Measurements from ENCODE around the gene BRMS1L. TPM values are rescaled to one million over a fixed set of nuclear protein-coding genes. Genes with fewer than 3 reads are reported as not detected.

BRMS1L gene
- total and polyA plus RNA-seq, 2 of the 4 experiments (the other 2 are of a cell fraction): 1.8 to 6.2 TPM

GRCh38 chr14:35878272-35879150 lies 52.4 kb downstream of the BRMS1L start:
- Histone ChIP-seq H2BK5ac (ENCODE audit: low read depth, low read length, poor library complexity, severe bottlenecking) (peak overlapping the region; percentile 53), H3K9me1 (ENCODE audit: insufficient read depth, low read length) (no peaks in the 10 kb centered on the region), H4K5ac (ENCODE audit: low read depth, low read length) (no peak overlapping the region), H3K9ac (ENCODE audit: low read depth, low read length) (0 out of 2 replicates have a peak overlapping the region, but pooled peaks have one; percentile 11), H2AFZ (replicated peaks; ENCODE audit: low read length, poor library complexity) (peak overlapping the region; percentile 75), H2BK120ac (ENCODE audit: low read depth, low read length) (peak overlapping the region; percentile 62), H3K27me3 (ENCODE audit: control insufficient read depth, insufficient read depth, low read length) (no peaks in the 10 kb centered on the region), H3K4me1 (ENCODE audit: control insufficient read depth, insufficient read depth, low read length) (peaks cover 2% of the 10 kb centered on the region), H3K23ac (ENCODE audit: low read depth, low read length) (peak overlapping the region; percentile 4; the same call in 1 of the 2 replicates), H3K9me3 (ENCODE audit: control insufficient read depth, insufficient read depth, low read length) (no peaks in the 10 kb centered on the region), H3K4ac (ENCODE audit: low read depth, low read length) (peak overlapping the region; percentile 53; the same call in 1 of the 2 replicates), H4K20me1 (ENCODE audit: insufficient read depth, low read length) (peaks cover 7% of the 10 kb centered on the region; the same call in 1 of the 2 replicates), H3K36me3 (ENCODE audit: control insufficient read depth, insufficient read depth, low read length) (no peaks in the 10 kb centered on the region), H2AK5ac (ENCODE audit: low read depth, low read length) (no peak overlapping the region), H3K14ac (replicated peaks; ENCODE audit: low read depth, low read length) (peak overlapping the region; percentile 79; the same call in 1 of the 2 replicates), H3K4me3 (ENCODE audit: insufficient read depth, low read depth, low read length) (no peak overlapping the region), H3K27ac (ENCODE audit: insufficient read depth, low read length) (peak overlapping the region; percentile 62; the same call in 1 of the 2 replicates), H2BK15ac (ENCODE audit: low read depth, low read length) (peak overlapping the region; percentile 18; the same call in 1 of the 3 replicates), H2BK20ac (ENCODE audit: low read depth, low read length) (peak overlapping the region; percentile 83; the same call in 1 of the 2 replicates), H4K8ac (ENCODE audit: low read depth in 2 of 2, low read length in 2 of 2) (peak overlapping the region in 1 of 2 experiments; percentile 58; a peak in 2 of 4 replicates), H3K56ac (ENCODE audit: extremely low read depth, insufficient read depth, low read length) (no peak overlapping the region), H3K4me2 (ENCODE audit: low read depth, low read length) (peak overlapping the region; percentile 82), H3K18ac (ENCODE audit: low read depth, low read length) (no peak overlapping the region), H4K91ac (ENCODE audit: insufficient read depth, low read depth, low read length) (peak overlapping the region; percentile 53; the same call in 1 of the 2 replicates), H3K79me1 (ENCODE audit: low read depth in 1 of 2, low read length in 2 of 2) (no peaks in the 10 kb centered on the region), H2AK9ac (replicated peaks; ENCODE audit: low read depth, low read length, poor library complexity) (no peak overlapping the region)
- dilution Hi-C loops (cut with HindIII; ENCODE audit: low sequenced_read_pairs, unreplicated experiment): no loop called here
- BruUV-seq (replicated peaks): no TSS peak
- intact Hi-C loops (cut with micrococcal nuclease): loop anchor here (2.0 kb wide), 1 partner anchor 496 kb away; no protein-coding TSS in a partner anchor
- DNase-seq (peak; percentile 93), ATAC-seq (ENCODE audit: low read depth) (peak; percentile 93)
- WGBS, 2 experiments (ENCODE audit: extremely low coverage in 2 of 2, insufficient read length in 1 of 2): no CpG with 5 or more reads among the region's 9 CpGs
- POLR2A ChIA-PET (ENCODE audit: unreplicated experiment): interaction anchor here (0.5 to 0.6 kb wide), 2 partner anchors 377 to 494 kb away, joined by 3 to 6 read pairs; no protein-coding TSS in a partner anchor
- in situ Hi-C loops (cut with MboI; ENCODE audit: low sequenced_read_pairs): no loop called here
- CTCF ChIA-PET: interaction anchor here (0.6 kb wide), 3 partner anchors 53 to 1050 kb away, joined by 3 to 4 read pairs (median 4); partner anchors contain the start of gene BRMS1L
- TF ChIP-seq NFE2L2 (IDR thresholded peaks at IDR 0.05; ENCODE audit: low read depth, low read length): peak; percentile 46; the same call in 1 of the 2 replicates
- peak; percentile 53 for TF ChIP-seq FOS (IDR thresholded peaks at IDR 0.05; ENCODE audit: low read depth, low read length)
- TF ChIP-seq BHLHE40 (IDR thresholded peaks at IDR 0.05; ENCODE audit: low read depth, low read length): peak; percentile 48; the same call in 1 of the 2 replicates
- no peak for TF ChIP-seq RAD21 (IDR thresholded peaks at IDR 0.05; ENCODE audit: low read length)

Measured in IMR-90 (cell line).